Activated naive CD4-positive, alpha-beta T cell treated with anti-CD3 and anti-CD28 coated beads for 36 hours (primary cell): ENCODE measurements around the gene FCHSD2. TPM values are rescaled to one million over a fixed set of nuclear protein-coding genes. Genes with fewer than 3 reads are reported as not detected.

Source experiments
- CTCF ChIA-PET: fragments of 350-600 bp; sonication (Branson Sonifier 250); formaldehyde crosslinking; loops from one replicate; lab custom pipeline; 2021; ENCODE audit warnings: antibody characterized with exemption; lab: Charles Lee
- DNase-seq: peaks from one replicate; pipeline ENCODE4 v3.0.0-alpha.2; 2020
- H3K27ac Mint-ChIP-seq: one replicate; pipeline ENCODE4 v1.8.0; 2021; ENCODE audit warnings: mild to moderate bottlenecking, mixed read lengths
- H3K27me3 Mint-ChIP-seq: one replicate; pipeline ENCODE4 v1.8.0; 2021; ENCODE audit warnings: low read depth, mixed read lengths
- H3K36me3 Mint-ChIP-seq: one replicate; pipeline ENCODE4 v1.8.0; 2021; ENCODE audit warnings: low read depth, mixed read lengths
- H3K4me1 Mint-ChIP-seq: one replicate; pipeline ENCODE4 v1.8.0; 2021; ENCODE audit warnings: low read depth, mixed read lengths
- H3K4me3 Mint-ChIP-seq: one replicate; pipeline ENCODE4 v1.8.0; 2021; ENCODE audit warnings: mild to moderate bottlenecking, moderate library complexity, mixed read lengths
- H3K9me3 Mint-ChIP-seq: one replicate; pipeline ENCODE4 v1.8.0; 2021; ENCODE audit warnings: mixed read lengths
- intact Hi-C: fragments of 100-400 bp; cut with micrococcal nuclease; formaldehyde crosslinking; loops from one replicate; pipeline ENCODE4 v1.15.1; 2023
- total RNA-seq, 2 experiments: library from RNA; stranded (reverse); gene quantifications; one replicate each; pipeline ENCODE4 v1.2.3, GENCODE V29; 2021

Gene FCHSD2
- total RNA-seq, 2 experiments from 2014 or later = 31.1 to 36.8 TPM

- Mint-ChIP-seq H3K4me1 (no peaks in the 10 kb centered on the region), H3K27me3 (no peaks in the 10 kb centered on the region), H3K27ac (no peak overlapping the region), H3K9me3 (no peaks in the 10 kb centered on the region), H3K4me3 (no peak overlapping the region), H3K36me3 (no peaks in the 10 kb centered on the region)
- DNase-seq = no peak
- CTCF ChIA-PET = no interaction called here
- intact Hi-C loops = no loop called here
Observed at GRCh38 chr11:73171436-73172161, 29.5 kb upstream of the FCHSD2 start.

- no peak overlapping the region for H3K27ac Mint-ChIP-seq
- no peak overlapping the region for H3K4me3 Mint-ChIP-seq
- intact Hi-C loops = no loop called here
- no peaks in the 10 kb centered on the region for H3K4me1 Mint-ChIP-seq
- CTCF ChIA-PET = no interaction called here
- H3K27me3 Mint-ChIP-seq = no peaks in the 10 kb centered on the region
- no peaks in the 10 kb centered on the region for H3K36me3 Mint-ChIP-seq
- H3K9me3 Mint-ChIP-seq = no peaks in the 10 kb centered on the region
- no peak for DNase-seq
Observed at GRCh38 chr11:73170140-73170539, 28.0 kb upstream of the FCHSD2 start.

- DNase-seq = no peak
- H3K9me3 Mint-ChIP-seq = no peaks in the 10 kb centered on the region
- no peaks in the 10 kb centered on the region for H3K36me3 Mint-ChIP-seq
- H3K4me1 Mint-ChIP-seq = no peaks in the 10 kb centered on the region
- H3K27me3 Mint-ChIP-seq = no peaks in the 10 kb centered on the region
- no peak overlapping the region for H3K27ac Mint-ChIP-seq
- CTCF ChIA-PET = interaction anchor here (0.6 to 0.7 kb wide), 2 partner anchors 12 to 60 kb away, joined by 3 read pairs; no protein-coding TSS in a partner anchor
- intact Hi-C loops = no loop called here
- no peak overlapping the region for H3K4me3 Mint-ChIP-seq
Observed at GRCh38 chr11:73168925-73169579, 26.9 kb upstream of the FCHSD2 start.

- no peaks in the 10 kb centered on the region for H3K9me3 Mint-ChIP-seq
- H3K27me3 Mint-ChIP-seq = no peaks in the 10 kb centered on the region
- intact Hi-C loops = no loop called here
- H3K27ac Mint-ChIP-seq = no peak overlapping the region
- H3K4me1 Mint-ChIP-seq = no peaks in the 10 kb centered on the region
- no peak for DNase-seq
- H3K4me3 Mint-ChIP-seq = no peak overlapping the region
- H3K36me3 Mint-ChIP-seq = no peaks in the 10 kb centered on the region
- CTCF ChIA-PET = interaction anchor here (1.1 to 7.4 kb wide), 2 partner anchors 10 to 131 kb away, joined by 3 to 45 read pairs; no protein-coding TSS in a partner anchor
Observed at GRCh38 chr11:73167363-73167954, 25.3 kb upstream of the FCHSD2 start.

- DNase-seq = no peak
- Mint-ChIP-seq H3K36me3 (no peaks in the 10 kb centered on the region), H3K4me1 (no peaks in the 10 kb centered on the region), H3K9me3 (no peaks in the 10 kb centered on the region), H3K27ac (no peak overlapping the region), H3K4me3 (no peak overlapping the region), H3K27me3 (no peaks in the 10 kb centered on the region)
- CTCF ChIA-PET = interaction anchor here (1.1 to 7.4 kb wide), 3 partner anchors 13 to 22 kb away, joined by 3 to 45 read pairs (median 4); no protein-coding TSS in a partner anchor
- intact Hi-C loops = no loop called here
Observed at GRCh38 chr11:73164803-73165540, 22.9 kb upstream of the FCHSD2 start.

- Mint-ChIP-seq H3K27ac (no peak overlapping the region), H3K9me3 (no peaks in the 10 kb centered on the region), H3K36me3 (no peaks in the 10 kb centered on the region), H3K27me3 (no peaks in the 10 kb centered on the region), H3K4me3 (no peak overlapping the region), H3K4me1 (no peaks in the 10 kb centered on the region)
- no peak for DNase-seq
- CTCF ChIA-PET = interaction anchor here (1.2 to 7.4 kb wide), 4 partner anchors 14 to 332 kb away, joined by 3 to 45 read pairs (median 8); no protein-coding TSS in a partner anchor
- intact Hi-C loops = no loop called here
Observed at GRCh38 chr11:73163638-73164174, 21.6 kb upstream of the FCHSD2 start.

GRCh38 chr11:73162196-73162740 is 20.1 kb upstream of the FCHSD2 start:
- Mint-ChIP-seq H3K27ac (no peak overlapping the region), H3K4me3 (no peak overlapping the region), H3K36me3 (no peaks in the 10 kb centered on the region), H3K9me3 (no peaks in the 10 kb centered on the region), H3K27me3 (no peaks in the 10 kb centered on the region), H3K4me1 (peaks cover 7% of the 10 kb centered on the region)
- DNase-seq = no peak
- intact Hi-C loops = no loop called here
- CTCF ChIA-PET = interaction anchor here (1.2 to 7.4 kb wide), 4 partner anchors 15 to 331 kb away, joined by 3 to 45 read pairs (median 8); no protein-coding TSS in a partner anchor

- intact Hi-C loops = no loop called here
Observed at GRCh38 chr11:73160005-73160760, 18.1 kb upstream of the FCHSD2 start.

GRCh38 chr11:73159297-73159696 is 17.2 kb upstream of the FCHSD2 start:
- CTCF ChIA-PET = interaction anchor here (1.4 kb wide), 2 partner anchors 17 to 327 kb away, joined by 3 to 4 read pairs; partner anchors contain the start of gene FCHSD2
- no peak for DNase-seq
- Mint-ChIP-seq H3K27me3 (no peaks in the 10 kb centered on the region), H3K27ac (no peak overlapping the region), H3K4me3 (no peak overlapping the region), H3K4me1 (peaks cover 32% of the 10 kb centered on the region), H3K36me3 (no peaks in the 10 kb centered on the region), H3K9me3 (no peaks in the 10 kb centered on the region)
- intact Hi-C loops = no loop called here

More at GRCh38 chr11:73160005-73160760, 18.1 kb upstream of the FCHSD2 start:
- Mint-ChIP-seq H3K27ac (no peak overlapping the region), H3K4me3 (no peak overlapping the region), H3K36me3 (no peaks in the 10 kb centered on the region), H3K27me3 (no peaks in the 10 kb centered on the region), H3K9me3 (no peaks in the 10 kb centered on the region), H3K4me1 (peaks cover 23% of the 10 kb centered on the region)
- DNase-seq = no peak
- CTCF ChIA-PET = interaction anchor here (1.4 to 7.4 kb wide), 2 partner anchors 18 kb away, joined by 4 to 45 read pairs; partner anchors contain the start of gene FCHSD2

GRCh38 chr11:73158356-73159051 is 16.4 kb upstream of the FCHSD2 start:
- Mint-ChIP-seq H3K27ac (no peak overlapping the region), H3K27me3 (no peaks in the 10 kb centered on the region), H3K4me1 (peaks cover 40% of the 10 kb centered on the region), H3K9me3 (no peaks in the 10 kb centered on the region), H3K36me3 (no peaks in the 10 kb centered on the region), H3K4me3 (no peak overlapping the region)
- intact Hi-C loops = no loop called here
- DNase-seq = no peak
- CTCF ChIA-PET = interaction anchor here (0.7 to 2.3 kb wide), 7 partner anchors 15 to 327 kb away, joined by 3 to 12 read pairs (median 3); partner anchors contain the start of gene FCHSD2
